ENCODE measurements around the gene FLYWCH1. TPM values are rescaled to one million over a fixed set of nuclear protein-coding genes. Genes with fewer than 3 reads are reported as not detected.

The FLYWCH1 gene
- total and polyA plus RNA-seq, 4 donors, result 3.9 to 12.2 (median 7.8) TPM

DNA sequence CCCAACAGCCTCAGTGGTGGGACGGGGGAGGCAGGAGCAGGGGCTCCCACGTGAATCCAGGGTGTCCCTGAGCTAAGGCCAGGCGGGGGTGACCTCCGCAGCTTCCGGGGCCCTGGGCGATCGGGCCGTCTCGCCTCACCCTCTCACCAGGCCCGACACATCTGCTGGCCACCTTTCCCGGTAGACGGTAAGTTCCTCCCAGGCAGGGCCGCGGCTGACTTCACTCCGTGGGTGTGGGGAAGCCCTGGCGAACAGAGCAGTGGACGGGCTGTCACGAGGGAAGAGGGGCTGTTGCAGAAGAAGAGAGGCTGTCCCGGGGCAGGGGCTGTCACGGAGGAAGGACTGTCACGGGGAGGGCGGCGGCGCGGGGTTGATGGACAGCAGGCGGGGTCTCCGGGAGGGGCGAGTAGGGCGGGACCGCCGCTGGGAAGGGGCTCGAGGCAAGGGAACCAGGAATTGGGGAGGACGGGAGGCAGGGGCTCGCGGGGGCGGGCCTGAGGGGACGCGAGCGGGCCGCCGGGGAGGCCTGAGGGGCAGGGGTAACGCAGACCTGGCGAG lies 68.0 kb downstream of the FLYWCH1 start:
- Histone ChIP-seq H3K4me1 (ENCODE audit: control insufficient read depth in 4 of 4, insufficient read depth in 4 of 4, low read length in 3 of 4) (peaks cover 8 to 29% (median 14%) of the 10 kb centered on the region in 4 donors), H3K4me3 (ENCODE audit: low read depth in 1 of 3, low read length in 3 of 3) (peak overlapping the region in 2 of 3 donors; percentile 20 to 77), H3K9me3 (ENCODE audit: control insufficient read depth in 4 of 4, low read length in 3 of 4) (no peaks in the 10 kb centered on the region), H3K36me3 (ENCODE audit: control insufficient read depth in 4 of 4, insufficient read depth in 3 of 4, low read depth in 1 of 4, low read length in 3 of 4) (no peaks in the 10 kb centered on the region), H3K27me3 (ENCODE audit: control insufficient read depth in 4 of 4, insufficient read depth in 4 of 4, low read length in 3 of 4) (peaks cover 0 to 2% (median 0%) of the 10 kb centered on the region in 4 donors), H3K9ac (ENCODE audit: low read depth in 1 of 2, low read length in 2 of 2) (no peak overlapping the region), H3K27ac (ENCODE audit: low read depth in 1 of 2, low read length in 2 of 2) (no peak overlapping the region)
- WGBS, result 14% methylated on average over 43 of the region's 43 CpGs
- TF ChIP-seq SP1 (IDR thresholded peaks at IDR 0.05) (no peak), FOXA1 (IDR thresholded peaks at IDR 0.05) (no peak), FOXA2 (IDR thresholded peaks at IDR 0.05) (no peak), RAD21 (IDR thresholded peaks at IDR 0.05) (no peak), EGR1 (IDR thresholded peaks at IDR 0.05; ENCODE audit: low read depth in 2 of 2) (no peak), JUND (IDR thresholded peaks at IDR 0.05) (no peak), HNF4G (IDR thresholded peaks at IDR 0.05) (no peak), GABPA (IDR thresholded peaks at IDR 0.05 in 1 of 2, conservative IDR thresholded peaks at IDR 0.05 in 1 of 2) (no peak), NR2F2 (IDR thresholded peaks at IDR 0.05) (no peak), HNF4A (conservative IDR thresholded peaks at IDR 0.05) (no peak), TAF1 (conservative IDR thresholded peaks at IDR 0.05) (no peak), RXRA (IDR thresholded peaks at IDR 0.05) (no peak), YY1 (IDR thresholded peaks at IDR 0.05) (no peak)
- TF ChIP-seq, protein P1, sequence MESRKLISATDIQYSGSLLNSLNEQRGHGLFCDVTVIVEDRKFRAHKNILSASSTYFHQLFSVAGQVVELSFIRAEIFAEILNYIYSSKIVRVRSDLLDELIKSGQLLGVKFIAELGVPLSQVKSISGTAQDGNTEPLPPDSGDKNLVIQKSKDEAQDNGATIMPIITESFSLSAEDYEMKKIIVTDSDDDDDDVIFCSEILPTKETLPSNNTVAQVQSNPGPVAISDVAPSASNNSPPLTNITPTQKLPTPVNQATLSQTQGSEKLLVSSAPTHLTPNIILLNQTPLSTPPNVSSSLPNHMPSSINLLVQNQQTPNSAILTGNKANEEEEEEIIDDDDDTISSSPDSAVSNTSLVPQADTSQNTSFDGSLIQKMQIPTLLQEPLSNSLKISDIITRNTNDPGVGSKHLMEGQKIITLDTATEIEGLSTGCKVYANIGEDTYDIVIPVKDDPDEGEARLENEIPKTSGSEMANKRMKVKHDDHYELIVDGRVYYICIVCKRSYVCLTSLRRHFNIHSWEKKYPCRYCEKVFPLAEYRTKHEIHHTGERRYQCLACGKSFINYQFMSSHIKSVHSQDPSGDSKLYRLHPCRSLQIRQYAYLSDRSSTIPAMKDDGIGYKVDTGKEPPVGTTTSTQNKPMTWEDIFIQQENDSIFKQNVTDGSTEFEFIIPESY (IDR thresholded peaks at IDR 0.05), result no peak
- TF ChIP-seq, protein P2, sequence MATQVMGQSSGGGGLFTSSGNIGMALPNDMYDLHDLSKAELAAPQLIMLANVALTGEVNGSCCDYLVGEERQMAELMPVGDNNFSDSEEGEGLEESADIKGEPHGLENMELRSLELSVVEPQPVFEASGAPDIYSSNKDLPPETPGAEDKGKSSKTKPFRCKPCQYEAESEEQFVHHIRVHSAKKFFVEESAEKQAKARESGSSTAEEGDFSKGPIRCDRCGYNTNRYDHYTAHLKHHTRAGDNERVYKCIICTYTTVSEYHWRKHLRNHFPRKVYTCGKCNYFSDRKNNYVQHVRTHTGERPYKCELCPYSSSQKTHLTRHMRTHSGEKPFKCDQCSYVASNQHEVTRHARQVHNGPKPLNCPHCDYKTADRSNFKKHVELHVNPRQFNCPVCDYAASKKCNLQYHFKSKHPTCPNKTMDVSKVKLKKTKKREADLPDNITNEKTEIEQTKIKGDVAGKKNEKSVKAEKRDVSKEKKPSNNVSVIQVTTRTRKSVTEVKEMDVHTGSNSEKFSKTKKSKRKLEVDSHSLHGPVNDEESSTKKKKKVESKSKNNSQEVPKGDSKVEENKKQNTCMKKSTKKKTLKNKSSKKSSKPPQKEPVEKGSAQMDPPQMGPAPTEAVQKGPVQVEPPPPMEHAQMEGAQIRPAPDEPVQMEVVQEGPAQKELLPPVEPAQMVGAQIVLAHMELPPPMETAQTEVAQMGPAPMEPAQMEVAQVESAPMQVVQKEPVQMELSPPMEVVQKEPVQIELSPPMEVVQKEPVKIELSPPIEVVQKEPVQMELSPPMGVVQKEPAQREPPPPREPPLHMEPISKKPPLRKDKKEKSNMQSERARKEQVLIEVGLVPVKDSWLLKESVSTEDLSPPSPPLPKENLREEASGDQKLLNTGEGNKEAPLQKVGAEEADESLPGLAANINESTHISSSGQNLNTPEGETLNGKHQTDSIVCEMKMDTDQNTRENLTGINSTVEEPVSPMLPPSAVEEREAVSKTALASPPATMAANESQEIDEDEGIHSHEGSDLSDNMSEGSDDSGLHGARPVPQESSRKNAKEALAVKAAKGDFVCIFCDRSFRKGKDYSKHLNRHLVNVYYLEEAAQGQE (IDR thresholded peaks at IDR 0.05), result no peak
- TF ChIP-seq, protein P3, sequence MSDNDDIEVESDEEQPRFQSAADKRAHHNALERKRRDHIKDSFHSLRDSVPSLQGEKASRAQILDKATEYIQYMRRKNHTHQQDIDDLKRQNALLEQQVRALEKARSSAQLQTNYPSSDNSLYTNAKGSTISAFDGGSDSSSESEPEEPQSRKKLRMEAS (IDR thresholded peaks at IDR 0.05), result no peak
- TF ChIP-seq, protein P4, sequence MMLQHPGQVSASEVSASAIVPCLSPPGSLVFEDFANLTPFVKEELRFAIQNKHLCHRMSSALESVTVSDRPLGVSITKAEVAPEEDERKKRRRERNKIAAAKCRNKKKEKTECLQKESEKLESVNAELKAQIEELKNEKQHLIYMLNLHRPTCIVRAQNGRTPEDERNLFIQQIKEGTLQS (IDR thresholded peaks at IDR 0.05), result no peak
- TF ChIP-seq, protein P5, sequence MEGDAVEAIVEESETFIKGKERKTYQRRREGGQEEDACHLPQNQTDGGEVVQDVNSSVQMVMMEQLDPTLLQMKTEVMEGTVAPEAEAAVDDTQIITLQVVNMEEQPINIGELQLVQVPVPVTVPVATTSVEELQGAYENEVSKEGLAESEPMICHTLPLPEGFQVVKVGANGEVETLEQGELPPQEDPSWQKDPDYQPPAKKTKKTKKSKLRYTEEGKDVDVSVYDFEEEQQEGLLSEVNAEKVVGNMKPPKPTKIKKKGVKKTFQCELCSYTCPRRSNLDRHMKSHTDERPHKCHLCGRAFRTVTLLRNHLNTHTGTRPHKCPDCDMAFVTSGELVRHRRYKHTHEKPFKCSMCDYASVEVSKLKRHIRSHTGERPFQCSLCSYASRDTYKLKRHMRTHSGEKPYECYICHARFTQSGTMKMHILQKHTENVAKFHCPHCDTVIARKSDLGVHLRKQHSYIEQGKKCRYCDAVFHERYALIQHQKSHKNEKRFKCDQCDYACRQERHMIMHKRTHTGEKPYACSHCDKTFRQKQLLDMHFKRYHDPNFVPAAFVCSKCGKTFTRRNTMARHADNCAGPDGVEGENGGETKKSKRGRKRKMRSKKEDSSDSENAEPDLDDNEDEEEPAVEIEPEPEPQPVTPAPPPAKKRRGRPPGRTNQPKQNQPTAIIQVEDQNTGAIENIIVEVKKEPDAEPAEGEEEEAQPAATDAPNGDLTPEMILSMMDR (IDR thresholded peaks at IDR 0.05; ENCODE audit: low read depth, low read length, missing input control), result no peak
- peak; percentile 51 for DNase-seq (ENCODE audit: low spot score)

All from liver (tissue), 9 donors.